GM19372 (cell line): Measurements from ENCODE around the gene PALLD.
"Not testable (repeated sequence)": the region's sequence is repeated elsewhere in the genome, so short reads cannot be mapped to it uniquely, and the experiment has no call there.

Source experiments
- ATAC-seq: cut with Tn5 transposase; IDR thresholded peaks from one replicate; pipeline ENCODE4 v1.9.1; 2021; ENCODE audit warnings: mild to moderate bottlenecking, low read depth, moderate library complexity; ENCODE audit not compliant: unreplicated experiment

Gene PALLD

GRCh38 chr4:168717847-168718246 lies 221.0 kb downstream of the PALLD start:
- no peak for ATAC-seq

- ATAC-seq, result no peak
Observed at GRCh38 chr4:168719725-168720124, 222.9 kb downstream of the PALLD start.

GRCh38 chr4:168720396-168720900 lies 223.6 kb downstream of the PALLD start:
- ATAC-seq, result no peak

GRCh38 chr4:168722391-168722790 lies 225.5 kb downstream of the PALLD start:
- ATAC-seq, result no peak

- ATAC-seq, result no peak
Observed at GRCh38 chr4:168723020-168723419, 226.2 kb downstream of the PALLD start.

GRCh38 chr4:168723569-168723968 lies 226.7 kb downstream of the PALLD start:
- no peak for ATAC-seq

GRCh38 chr4:168724243-168724642 lies 227.4 kb downstream of the PALLD start:
- no peak for ATAC-seq

- no peak for ATAC-seq
Observed at GRCh38 chr4:168724686-168725411, 228.0 kb downstream of the PALLD start.

GRCh38 chr4:168725930-168726329 lies 229.1 kb downstream of the PALLD start:
- ATAC-seq, result no peak

GRCh38 chr4:168727181-168727580 lies 230.3 kb downstream of the PALLD start:
- not testable (repeated sequence) for ATAC-seq

- ATAC-seq, result no peak
Observed at GRCh38 chr4:168731006-168731636, 234.3 kb downstream of the PALLD start.

GRCh38 chr4:168731706-168732414 lies 235.0 kb downstream of the PALLD start:
- ATAC-seq, result peak; percentile 68

- ATAC-seq, result no peak
Observed at GRCh38 chr4:168732714-168733113, 235.9 kb downstream of the PALLD start.

GRCh38 chr4:168734703-168735678 lies 238.1 kb downstream of the PALLD start:
- ATAC-seq, result no peak

GRCh38 chr4:168735735-168736134 lies 238.9 kb downstream of the PALLD start:
- ATAC-seq, result no peak

- no peak for ATAC-seq
Observed at GRCh38 chr4:168736860-168737805, 240.3 kb downstream of the PALLD start.

GRCh38 chr4:168737806-168738172 lies 240.9 kb downstream of the PALLD start:
- ATAC-seq, result no peak

GRCh38 chr4:168739886-168740285 lies 243.0 kb downstream of the PALLD start:
- no peak for ATAC-seq

GRCh38 chr4:168740691-168741090 lies 243.8 kb downstream of the PALLD start:
- ATAC-seq, result no peak
